HG02973 (cell line): ENCODE results near the gene ATF6.
A peak's percentile ranks its signal among the peaks of the same experiment; 100 is the strongest.

Source experiments
- ATAC-seq: cut with Tn5 transposase; IDR thresholded peaks from one replicate; pipeline ENCODE4 v1.9.1; 2021; ENCODE audit warnings: moderate library complexity; ENCODE audit not compliant: unreplicated experiment

The ATF6 gene

GRCh38 chr1:161955606-161956005 lies 189.5 kb downstream of the ATF6 start:
- ATAC-seq: no peak

- no peak for ATAC-seq
Observed at GRCh38 chr1:161956097-161956496, 190.0 kb downstream of the ATF6 start.

GRCh38 chr1:161956930-161957329 lies 190.8 kb downstream of the ATF6 start:
- ATAC-seq: no peak

- ATAC-seq: no peak
Observed at GRCh38 chr1:161958425-161958824, 192.3 kb downstream of the ATF6 start.

GRCh38 chr1:161962091-161962887 lies 196.2 kb downstream of the ATF6 start:
- ATAC-seq: peak; percentile 82

- no peak for ATAC-seq
Observed at GRCh38 chr1:161966067-161966466, 199.9 kb downstream of the ATF6 start.

- no peak for ATAC-seq
Observed at GRCh38 chr1:161970036-161970435, 203.9 kb downstream of the ATF6 start.

GRCh38 chr1:161970633-161971032 lies 204.5 kb downstream of the ATF6 start:
- no peak for ATAC-seq

GRCh38 chr1:161972828-161973227 lies 206.7 kb downstream of the ATF6 start:
- no peak for ATAC-seq

- no peak for ATAC-seq
Observed at GRCh38 chr1:161973924-161974845, 208.1 kb downstream of the ATF6 start.

- ATAC-seq: no peak
Observed at GRCh38 chr1:161978011-161978790, 212.1 kb downstream of the ATF6 start.

GRCh38 chr1:161981126-161981525 lies 215.0 kb downstream of the ATF6 start:
- ATAC-seq: no peak

GRCh38 chr1:161981735-161982506 lies 215.8 kb downstream of the ATF6 start:
- ATAC-seq: no peak

GRCh38 chr1:161982507-161982895 lies 216.4 kb downstream of the ATF6 start:
- ATAC-seq: no peak

GRCh38 chr1:161982917-161983316 lies 216.8 kb downstream of the ATF6 start:
- ATAC-seq: no peak

- no peak for ATAC-seq
Observed at GRCh38 chr1:161983725-161984124, 217.6 kb downstream of the ATF6 start.

GRCh38 chr1:161985301-161985822 lies 219.2 kb downstream of the ATF6 start:
- no peak for ATAC-seq

- no peak for ATAC-seq
Observed at GRCh38 chr1:161986328-161986727, 220.2 kb downstream of the ATF6 start.

GRCh38 chr1:161987303-161987702 lies 221.2 kb downstream of the ATF6 start:
- no peak for ATAC-seq

- ATAC-seq: no peak
Observed at GRCh38 chr1:161987872-161988271, 221.8 kb downstream of the ATF6 start.
